ENCODE measurements around the gene INPP5D.

DNA sequence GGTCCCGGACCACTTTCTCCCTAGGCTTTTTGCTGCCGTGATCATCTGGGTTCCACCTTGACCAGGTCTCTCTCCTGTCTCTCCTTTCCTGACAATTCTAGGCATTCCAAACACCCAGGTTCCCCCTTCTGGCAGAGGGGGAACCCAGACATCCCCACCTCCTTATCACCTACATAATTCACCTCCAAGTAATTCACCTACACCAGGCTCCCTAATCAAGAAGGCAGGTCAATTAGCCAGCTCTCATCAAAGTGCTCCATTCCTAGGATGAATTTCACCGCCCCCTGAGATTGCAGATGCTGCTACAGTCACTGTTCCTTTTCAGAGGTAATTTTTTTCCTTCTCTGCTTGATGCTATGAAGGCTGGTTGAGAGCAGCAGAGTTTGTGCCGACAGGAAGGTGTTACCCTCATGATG lies 149.0 kb downstream of the INPP5D start:
- TF ChIP-seq CBX8 (IDR thresholded peaks at IDR 0.05) (no peak), MAFK (IDR thresholded peaks at IDR 0.05; ENCODE audit: partially characterized antibody) (no peak), POLR2A (IDR thresholded peaks at IDR 0.05; ENCODE audit: low read length) (no peak), KDM1A (IDR thresholded peaks at IDR 0.05; ENCODE audit: low read depth) (no peak), RFX5 (IDR thresholded peaks at IDR 0.05) (no peak), EP300 (IDR thresholded peaks at IDR 0.05) (no peak), SREBF2 (IDR thresholded peaks at IDR 0.05) (no peak), EHMT2 (IDR thresholded peaks at IDR 0.05; ENCODE audit: low read depth) (no peak), BHLHE40 (IDR thresholded peaks at IDR 0.05; ENCODE audit: low read depth, low read length) (no peak), MYC (IDR thresholded peaks at IDR 0.05; ENCODE audit: borderline replicate concordance, low read length) (no peak), HOXA7 (CRISPR knock-in tag; IDR thresholded peaks at IDR 0.05) (no peak)
- TF ChIP-seq, protein P1, sequence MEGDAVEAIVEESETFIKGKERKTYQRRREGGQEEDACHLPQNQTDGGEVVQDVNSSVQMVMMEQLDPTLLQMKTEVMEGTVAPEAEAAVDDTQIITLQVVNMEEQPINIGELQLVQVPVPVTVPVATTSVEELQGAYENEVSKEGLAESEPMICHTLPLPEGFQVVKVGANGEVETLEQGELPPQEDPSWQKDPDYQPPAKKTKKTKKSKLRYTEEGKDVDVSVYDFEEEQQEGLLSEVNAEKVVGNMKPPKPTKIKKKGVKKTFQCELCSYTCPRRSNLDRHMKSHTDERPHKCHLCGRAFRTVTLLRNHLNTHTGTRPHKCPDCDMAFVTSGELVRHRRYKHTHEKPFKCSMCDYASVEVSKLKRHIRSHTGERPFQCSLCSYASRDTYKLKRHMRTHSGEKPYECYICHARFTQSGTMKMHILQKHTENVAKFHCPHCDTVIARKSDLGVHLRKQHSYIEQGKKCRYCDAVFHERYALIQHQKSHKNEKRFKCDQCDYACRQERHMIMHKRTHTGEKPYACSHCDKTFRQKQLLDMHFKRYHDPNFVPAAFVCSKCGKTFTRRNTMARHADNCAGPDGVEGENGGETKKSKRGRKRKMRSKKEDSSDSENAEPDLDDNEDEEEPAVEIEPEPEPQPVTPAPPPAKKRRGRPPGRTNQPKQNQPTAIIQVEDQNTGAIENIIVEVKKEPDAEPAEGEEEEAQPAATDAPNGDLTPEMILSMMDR (IDR thresholded peaks at IDR 0.05) = no peak
- TF ChIP-seq, protein P2, sequence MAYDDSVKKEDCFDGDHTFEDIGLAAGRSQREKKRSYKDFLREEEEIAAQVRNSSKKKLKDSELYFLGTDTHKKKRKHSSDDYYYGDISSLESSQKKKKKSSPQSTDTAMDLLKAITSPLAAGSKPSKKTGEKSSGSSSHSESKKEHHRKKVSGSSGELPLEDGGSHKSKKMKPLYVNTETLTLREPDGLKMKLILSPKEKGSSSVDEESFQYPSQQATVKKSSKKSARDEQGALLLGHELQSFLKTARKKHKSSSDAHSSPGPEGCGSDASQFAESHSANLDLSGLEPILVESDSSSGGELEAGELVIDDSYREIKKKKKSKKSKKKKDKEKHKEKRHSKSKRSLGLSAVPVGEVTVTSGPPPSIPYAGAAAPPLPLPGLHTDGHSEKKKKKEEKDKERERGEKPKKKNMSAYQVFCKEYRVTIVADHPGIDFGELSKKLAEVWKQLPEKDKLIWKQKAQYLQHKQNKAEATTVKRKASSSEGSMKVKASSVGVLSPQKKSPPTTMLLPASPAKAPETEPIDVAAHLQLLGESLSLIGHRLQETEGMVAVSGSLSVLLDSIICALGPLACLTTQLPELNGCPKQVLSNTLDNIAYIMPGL (CRISPR knock-in tag; IDR thresholded peaks at IDR 0.05; ENCODE audit: borderline replicate concordance) = no peak

All from A549 (cell line).